Epidermal melanocyte (primary cell): ENCODE measurements around the gene KLK10.

ENCODE experiments used
- DNase-seq: peaks from one replicate; pipeline ENCODE4 v3.0.0; 2011; ENCODE audit warnings: low spot score; ENCODE audit not compliant: insufficient read length

KLK10 gene

GRCh38 chr19:50969413-50969760 lies 50.1 kb downstream of the KLK10 start, which contains the start of gene KLK6:
KLK6 (minus strand) TSS chr19:50969591; CDS start chr19:50968104, 1,487 bp downstream.
- no peak for DNase-seq

- DNase-seq = no peak
Measured at GRCh38 chr19:50968716-50969412, 50.6 kb downstream of the KLK10 start.

- no peak for DNase-seq
Measured at GRCh38 chr19:50967929-50968715, 51.4 kb downstream of the KLK10 start.

GRCh38 chr19:50964266-50964665 lies 55.2 kb downstream of the KLK10 start:
- DNase-seq = no peak

GRCh38 chr19:50963381-50963780 lies 56.1 kb downstream of the KLK10 start:
- DNase-seq = no peak
